Heart left ventricle (tissue), 13 donors: ENCODE measurements around the gene PARD3B.

Experiments used
- CTCF ChIP-seq, 12 donors: fragments of 200-600 bp; sonication (generic) in 4 of 12; IDR thresholded peaks; one replicate each; pipeline versions ENCODE4 v1.5.0 to v1.8.0; 2018 to 2022; ENCODE audit warnings: antibody characterized with exemption in 12 of 12, mild to moderate bottlenecking in 5 of 12
- POLR2A ChIP-seq, 2 donors: fragments of 450-650 bp; IDR thresholded peaks; one replicate each; pipeline ENCODE4 v1.6.1; 2017; ENCODE audit warnings: antibody characterized with exemption in 2 of 2, mild to moderate bottlenecking in 2 of 2, moderate library complexity in 2 of 2
- donor health status: ischemic (EF 13 %, LVEDD 7.1; RV severe dilation, severe dysfunction).
- donor health status: DM: no; HTN: yes; CAD: no.
- donor health status: DM: no; HTN: no; CAD: no.
- donor health status: ischemic (EF 25% LVEDD 6.9; RV normal size, moderate dysfunction).
- donor health status: ischemic (EF 25% LVEDD 5.7; RV mildly dilated, moderate dysfunction).
- donor health status: ischemic (EF 35%, LVEDD 5.7; RV mildly dilated, moderate dysfunction).
- donor health status: nonischemic (EF 11% LVEDD 7.7; RV severe dilation, severe dysfunction).
- donor health status: DM: yes; HTN: yes; CAD: no.
- donor health status: PGD.
- donor health status: ischemic (EF 29% LVEDD 5.4; RV normal size, mild dysfunction).
- donor health status: nonischemic (EF 23%, LVEDD 6.1; RV moderate dilation, normal function).

DNA sequence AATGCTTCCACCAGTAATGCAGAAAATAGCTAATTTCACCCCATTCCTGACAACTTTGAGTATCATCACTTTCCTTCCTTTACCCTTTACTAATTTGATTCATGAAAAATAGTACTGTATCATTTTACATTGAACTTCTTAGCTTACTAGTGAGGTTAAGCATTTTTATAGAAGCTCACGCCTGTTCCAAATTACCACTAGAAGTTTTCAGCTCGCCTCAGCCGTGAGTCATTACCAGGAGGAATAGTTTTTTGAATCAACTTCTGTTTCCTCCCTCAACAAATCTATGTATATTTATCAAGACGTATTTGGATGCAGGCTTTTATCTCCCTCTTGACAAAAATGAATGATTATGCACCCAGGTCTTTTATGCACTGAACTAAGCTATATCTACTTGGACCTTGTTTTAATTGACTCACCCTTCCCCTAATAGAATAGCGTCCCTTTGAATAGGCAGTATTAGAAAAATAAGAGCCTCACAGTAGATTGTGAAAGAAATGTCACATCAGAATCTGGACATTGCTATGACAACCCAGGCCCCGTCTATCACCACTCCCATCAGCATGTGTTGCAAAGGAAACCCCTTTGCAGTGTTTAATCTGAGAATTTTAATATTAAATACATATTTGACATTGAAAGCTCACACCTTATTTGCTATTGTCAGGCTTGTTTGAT, 929.6 kb downstream of the PARD3B start:
- TF ChIP-seq CTCF (IDR thresholded peaks at IDR 0.05), result no peak
- no peak for TF ChIP-seq POLR2A (IDR thresholded peaks at IDR 0.05)
